Vagina (tissue), 2 donors: ENCODE measurements around the gene SLC35E3. TPM values are rescaled to one million over a fixed set of nuclear protein-coding genes. Genes with fewer than 3 reads are reported as not detected.

ENCODE experiments used
- DNase-seq, 2 donors: peaks; one replicate each; pipeline ENCODE4 v3.0.0-alpha.2; 2017; ENCODE audit errors: extremely low spot score in 2 of 2
- H3K27ac ChIP-seq: fragments of 200-600 bp; sonication (generic); one replicate; pipeline ENCODE4 v1.5.1; 2019
- H3K27me3 ChIP-seq: fragments of 200-600 bp; sonication (generic); one replicate; pipeline ENCODE4 v1.5.1; 2019
- H3K36me3 ChIP-seq, 2 donors: fragments of 200-600 bp; sonication (generic); one replicate each; pipeline ENCODE4 v1.5.1; 2017 to 2019
- H3K4me1 ChIP-seq: fragments of 200-600 bp; sonication (generic); one replicate; pipeline ENCODE4 v1.5.1; 2019
- H3K4me3 ChIP-seq, 2 donors: fragments of 200-600 bp; sonication (generic); 1 replicate in 1 of 2; 2 replicates in 1 of 2; pipeline ENCODE4 v1.5.1; 2016 to 2019
- H3K9me3 ChIP-seq: fragments of 200-600 bp; sonication (generic); one replicate; pipeline ENCODE4 v1.5.1; 2019
- CTCF ChIP-seq, 3 experiments: fragments of 450-650 bp in 2 of 3; fragments of 200-600 bp in 1 of 3; sonication (generic) in 1 of 3; IDR thresholded peaks; one replicate each; pipeline ENCODE4 v1.5.1; 2017 to 2019; ENCODE audit warnings: antibody characterized with exemption in 3 of 3, mild to moderate bottlenecking in 2 of 3, moderate library complexity in 2 of 3
- POLR2A ChIP-seq, 2 donors: fragments of 450-650 bp; IDR thresholded peaks; one replicate each; pipeline ENCODE4 v1.6.1; 2017; ENCODE audit warnings: antibody characterized with exemption in 2 of 2, mild to moderate bottlenecking in 2 of 2, moderate library complexity in 2 of 2
- POLR2AphosphoS5 ChIP-seq, 2 donors: sonication (generic); formaldehyde crosslinking; IDR thresholded peaks; one replicate each; pipeline ENCODE4 v1.9.0; 2017; ENCODE audit warnings: antibody characterized with exemption in 2 of 2, mild to moderate bottlenecking in 2 of 2, low read depth in 1 of 2; ENCODE audit not compliant: insufficient read depth in 1 of 2
- intact Hi-C: fragments of 100-400 bp; cut with DNase I; formaldehyde crosslinking; loops from one replicate; pipeline ENCODE4 v1.15.1; 2023
- total RNA-seq: library from RNA; depleted of rRNA; stranded (reverse); fragments of >200 nt; gene quantifications from one replicate; pipeline ENCODE4 v1.2.3, GENCODE V29; 2016

The SLC35E3 gene
- total RNA-seq, 1 donor from 2014 or later: 5.9 TPM

GRCh38 chr12:68792952-68793351, 47.0 kb downstream of the SLC35E3 start:
- H3K9me3 ChIP-seq: no peaks in the 10 kb centered on the region
- H3K4me3 ChIP-seq: no peak overlapping the region
- intact Hi-C loops: no loop called here
- H3K36me3 ChIP-seq: no peaks in the 10 kb centered on the region
- H3K27me3 ChIP-seq: no peaks in the 10 kb centered on the region
- TF ChIP-seq POLR2A (IDR thresholded peaks at IDR 0.05) (no peak), POLR2AphosphoS5 (IDR thresholded peaks at IDR 0.05; ENCODE audit: insufficient read depth in 1 of 2, low read depth in 1 of 2) (no peak), CTCF (IDR thresholded peaks at IDR 0.05) (no peak)
- DNase-seq: no peak
- H3K27ac ChIP-seq: no peak overlapping the region
- H3K4me1 ChIP-seq: peaks cover 2% of the 10 kb centered on the region

- no peak overlapping the region for H3K27ac ChIP-seq
- H3K27me3 ChIP-seq: no peaks in the 10 kb centered on the region
- no peaks in the 10 kb centered on the region for H3K36me3 ChIP-seq
- no peak overlapping the region for H3K4me3 ChIP-seq
- TF ChIP-seq CTCF (IDR thresholded peaks at IDR 0.05): no peak
- no peak for TF ChIP-seq POLR2A (IDR thresholded peaks at IDR 0.05)
- TF ChIP-seq POLR2AphosphoS5 (IDR thresholded peaks at IDR 0.05; ENCODE audit: insufficient read depth in 1 of 2, low read depth in 1 of 2): no peak
- no peak for DNase-seq
- no peaks in the 10 kb centered on the region for H3K9me3 ChIP-seq
- H3K4me1 ChIP-seq: no peaks in the 10 kb centered on the region
- intact Hi-C loops: no loop called here
Observed at GRCh38 chr12:68793436-68793835, 47.5 kb downstream of the SLC35E3 start.

- Histone ChIP-seq H3K27me3 (no peaks in the 10 kb centered on the region), H3K4me3 (no peak overlapping the region), H3K4me1 (no peaks in the 10 kb centered on the region), H3K27ac (no peak overlapping the region), H3K36me3 (no peaks in the 10 kb centered on the region), H3K9me3 (no peaks in the 10 kb centered on the region)
- intact Hi-C loops: no loop called here
- DNase-seq: no peak
- no peak for TF ChIP-seq POLR2A (IDR thresholded peaks at IDR 0.05)
- TF ChIP-seq POLR2AphosphoS5 (IDR thresholded peaks at IDR 0.05; ENCODE audit: insufficient read depth in 1 of 2, low read depth in 1 of 2): no peak
- no peak for TF ChIP-seq CTCF (IDR thresholded peaks at IDR 0.05)
Observed at GRCh38 chr12:68793975-68794652, 48.1 kb downstream of the SLC35E3 start.

GRCh38 chr12:68794653-68795251, 48.8 kb downstream of the SLC35E3 start:
- H3K9me3 ChIP-seq: no peaks in the 10 kb centered on the region
- no peak for DNase-seq
- no peak overlapping the region for H3K4me3 ChIP-seq
- no peaks in the 10 kb centered on the region for H3K36me3 ChIP-seq
- H3K27ac ChIP-seq: no peak overlapping the region
- H3K4me1 ChIP-seq: no peaks in the 10 kb centered on the region
- no peaks in the 10 kb centered on the region for H3K27me3 ChIP-seq
- TF ChIP-seq CTCF (IDR thresholded peaks at IDR 0.05): no peak
- no peak for TF ChIP-seq POLR2AphosphoS5 (IDR thresholded peaks at IDR 0.05; ENCODE audit: insufficient read depth in 1 of 2, low read depth in 1 of 2)
- no peak for TF ChIP-seq POLR2A (IDR thresholded peaks at IDR 0.05)
- intact Hi-C loops: no loop called here

GRCh38 chr12:68796399-68796798, 50.4 kb downstream of the SLC35E3 start:
- H3K4me1 ChIP-seq: no peaks in the 10 kb centered on the region
- H3K36me3 ChIP-seq: no peaks in the 10 kb centered on the region
- no peak for DNase-seq
- no peaks in the 10 kb centered on the region for H3K27me3 ChIP-seq
- H3K27ac ChIP-seq: no peak overlapping the region
- H3K4me3 ChIP-seq: no peak overlapping the region
- intact Hi-C loops: no loop called here
- no peaks in the 10 kb centered on the region for H3K9me3 ChIP-seq
- TF ChIP-seq CTCF (IDR thresholded peaks at IDR 0.05) (no peak), POLR2AphosphoS5 (IDR thresholded peaks at IDR 0.05; ENCODE audit: insufficient read depth in 1 of 2, low read depth in 1 of 2) (no peak), POLR2A (IDR thresholded peaks at IDR 0.05) (no peak)
